CD4-positive, alpha-beta memory T cell (primary cell): ENCODE measurements around the gene PLAC9. TPM values are rescaled to one million over a fixed set of nuclear protein-coding genes. Genes with fewer than 3 reads are reported as not detected.
A peak's percentile ranks its signal among the peaks of the same experiment; 100 is the strongest.

Experiments
- CTCF ChIA-PET: fragments of 350-600 bp; sonication (Branson Sonifier 250); formaldehyde crosslinking; loops from one replicate; lab custom pipeline; 2021; ENCODE audit warnings: inconsistent platforms; ENCODE audit not compliant: partially characterized antibody; lab: Charles Lee
- POLR2A ChIA-PET: fragments of 350-600 bp; sonication (Branson Sonifier 250); formaldehyde crosslinking; loops from one replicate; lab custom pipeline; 2021; ENCODE audit not compliant: partially characterized antibody; lab: Charles Lee
- DNase-seq, 5 donors: peaks; one replicate each; pipeline versions ENCODE4 v3.0.0 to v3.0.0-alpha.2; 2020 to 2022; ENCODE audit warnings: mixed read lengths in 1 of 5
- H3K27ac ChIP-seq: one replicate; pipeline ENCODE4 v1.7.0; 2013; ENCODE audit warnings: low read depth, low read length
- H3K27me3 ChIP-seq: 2 replicates; pipeline ENCODE4 v1.7.0; 2013; ENCODE audit warnings: mild to moderate bottlenecking, low read length, moderate library complexity; ENCODE audit not compliant: insufficient read depth
- H3K36me3 ChIP-seq: 2 replicates; pipeline ENCODE4 v1.7.0; 2013; ENCODE audit warnings: mild to moderate bottlenecking, low read length, moderate library complexity; ENCODE audit not compliant: insufficient read depth
- H3K4me1 ChIP-seq: 2 replicates; pipeline ENCODE4 v1.7.0; 2013; ENCODE audit warnings: mild to moderate bottlenecking, low read length, moderate library complexity; ENCODE audit not compliant: insufficient read depth
- H3K4me3 ChIP-seq, 2 donors: one replicate each; pipeline ENCODE4 v1.7.0; 2013; ENCODE audit warnings: low read length in 2 of 2, mild to moderate bottlenecking in 1 of 2
- H3K9me3 ChIP-seq, 2 donors: one replicate each; pipeline ENCODE4 v1.7.0; 2013; ENCODE audit warnings: low read length in 2 of 2, control low read depth in 1 of 2; ENCODE audit not compliant: control insufficient read depth in 1 of 2
- H3K27ac Mint-ChIP-seq, 7 donors: one replicate each; pipeline ENCODE4 v1.8.0; 2020 to 2021; ENCODE audit warnings: mixed read lengths in 7 of 7, mild to moderate bottlenecking in 6 of 7, inconsistent platforms in 3 of 7, moderate library complexity in 3 of 7
- H3K27me3 Mint-ChIP-seq, 2 donors: one replicate each; pipeline ENCODE4 v1.8.0; 2020 to 2021; ENCODE audit warnings: mixed read lengths in 2 of 2
- H3K36me3 Mint-ChIP-seq, 2 donors: one replicate each; pipeline ENCODE4 v1.8.0; 2020 to 2021; ENCODE audit warnings: mixed read lengths in 2 of 2, inconsistent platforms in 1 of 2, mild to moderate bottlenecking in 1 of 2
- H3K4me1 Mint-ChIP-seq, 4 donors: one replicate each; pipeline ENCODE4 v1.8.0; 2020 to 2021; ENCODE audit warnings: mixed read lengths in 4 of 4, mild to moderate bottlenecking in 1 of 4
- H3K4me3 Mint-ChIP-seq, 8 donors: one replicate each; pipeline ENCODE4 v1.8.0; 2020 to 2021; ENCODE audit warnings: mixed read lengths in 8 of 8, mild to moderate bottlenecking in 7 of 8, moderate library complexity in 6 of 8, inconsistent platforms in 3 of 8
- H3K9me3 Mint-ChIP-seq, 8 donors: one replicate each; pipeline ENCODE4 v1.8.0; 2020 to 2021; ENCODE audit warnings: mixed read lengths in 8 of 8, mild to moderate bottlenecking in 5 of 8, inconsistent platforms in 3 of 8, moderate library complexity in 1 of 8
- intact Hi-C: fragments of 100-400 bp; cut with micrococcal nuclease; formaldehyde crosslinking; loops from one replicate; pipeline ENCODE4 v1.15.1; 2023
- polyA plus RNA-seq, 2 donors: library from polyadenylated mRNA; unstranded; fragments of 300-500 nt; fragmentation: Illumina TruSeq; gene quantifications; one replicate each; pipeline ENCODE4 v1.2.3, GENCODE V29; 2021
- total RNA-seq, 2 experiments: library from RNA; stranded (reverse); gene quantifications; one replicate each; pipeline ENCODE4 v1.2.3, GENCODE V29; 2021

Gene PLAC9
- total and polyA plus RNA-seq, 4 experiments from 2014 or later, result 0.81 TPM; not detected in 3

- no peak overlapping the region for H3K4me3 ChIP-seq
- peaks cover 55% of the 10 kb centered on the region for H3K36me3 ChIP-seq
- intact Hi-C loops, result no loop called here
Observed at GRCh38 chr10:80171248-80171660, 38.7 kb downstream of the PLAC9 start.

DNA sequence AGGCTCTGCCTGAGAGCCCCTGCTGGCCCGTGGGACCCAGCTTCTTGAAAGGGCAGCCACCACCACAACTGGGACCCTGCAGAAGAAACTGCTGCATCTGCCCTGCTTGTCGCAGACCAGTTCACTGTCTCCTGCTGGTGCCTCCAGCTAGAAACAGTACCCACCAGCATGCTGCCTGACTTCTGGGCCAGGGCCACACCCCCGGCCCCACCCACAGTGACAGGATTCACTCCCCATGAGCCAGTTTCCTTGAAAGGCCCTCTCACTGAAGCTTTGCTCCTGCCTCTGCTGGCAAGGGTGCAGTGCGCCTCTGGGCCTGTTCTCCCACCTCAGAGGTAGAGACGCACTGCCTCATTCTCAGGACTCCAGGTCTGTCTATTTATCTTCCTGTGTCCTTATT, 40.4 kb downstream of the PLAC9 start:
- CTCF ChIA-PET, result interaction anchor here (1.7 kb wide), 1 partner anchor 50 kb away, joined by 4 read pairs; no protein-coding TSS in a partner anchor

More at GRCh38 chr10:80171248-80171660, 38.7 kb downstream of the PLAC9 start:
- Histone ChIP-seq H3K27me3 (no peaks in the 10 kb centered on the region), H3K4me1 (peaks cover 11% of the 10 kb centered on the region), H3K27ac (no peak overlapping the region), H3K9me3 (no peaks in the 10 kb centered on the region)
- Mint-ChIP-seq H3K27me3 (no peaks in the 10 kb centered on the region), H3K9me3 (no peaks in the 10 kb centered on the region), H3K4me3 (no peak overlapping the region), H3K36me3 (peaks cover 7 to 52% of the 10 kb centered on the region in 2 donors), H3K4me1 (peaks cover 9 to 28% (median 14%) of the 10 kb centered on the region in 4 donors), H3K27ac (peak overlapping the region in 5 of 7 donors; percentile 48 to 82 (median 48))
- DNase-seq, result no peak
- POLR2A ChIA-PET, result interaction anchor here (2.0 kb wide), 1 partner anchor 33 kb away, joined by 5 read pairs; no protein-coding TSS in a partner anchor
- CTCF ChIA-PET, result interaction anchor here (1.0 to 1.7 kb wide), 3 partner anchors 27 to 51 kb away, joined by 3 to 6 read pairs (median 4); no protein-coding TSS in a partner anchor

GRCh38 chr10:80173466-80173865, 40.9 kb downstream of the PLAC9 start:
- H3K4me1 Mint-ChIP-seq, result peaks cover 19 to 50% (median 32%) of the 10 kb centered on the region in 4 donors
- H3K36me3 ChIP-seq, result peaks cover 41% of the 10 kb centered on the region
- H3K9me3 ChIP-seq, result no peaks in the 10 kb centered on the region
- H3K4me1 ChIP-seq, result peaks cover 26% of the 10 kb centered on the region
- no peaks in the 10 kb centered on the region for H3K9me3 Mint-ChIP-seq
- H3K27me3 ChIP-seq, result no peaks in the 10 kb centered on the region
- no peak overlapping the region for H3K27ac ChIP-seq
- H3K4me3 Mint-ChIP-seq, result no peak overlapping the region
- no peaks in the 10 kb centered on the region for H3K27me3 Mint-ChIP-seq
- DNase-seq, result no peak
- peak overlapping the region in 1 of 7 donors; percentile 85 for H3K27ac Mint-ChIP-seq
- peaks cover 10 to 46% of the 10 kb centered on the region in 2 donors for H3K36me3 Mint-ChIP-seq
- no peak overlapping the region for H3K4me3 ChIP-seq
- CTCF ChIA-PET, result no interaction called here
- intact Hi-C loops, result no loop called here
- POLR2A ChIA-PET, result no interaction called here

More for the DNA sequence above, 40.4 kb downstream of the PLAC9 start:
- H3K4me1 Mint-ChIP-seq, result peaks cover 16 to 44% (median 26%) of the 10 kb centered on the region in 4 donors
- H3K4me3 ChIP-seq, result no peak overlapping the region
- H3K36me3 ChIP-seq, result peaks cover 46% of the 10 kb centered on the region
- H3K4me3 Mint-ChIP-seq, result no peak overlapping the region
- no peak overlapping the region for H3K27ac ChIP-seq
- no peaks in the 10 kb centered on the region for H3K27me3 Mint-ChIP-seq
- H3K27ac Mint-ChIP-seq, result peak overlapping the region in 3 of 7 donors; percentile 22 to 85 (median 24)
- H3K27me3 ChIP-seq, result no peaks in the 10 kb centered on the region
- DNase-seq, result no peak
- H3K9me3 ChIP-seq, result no peaks in the 10 kb centered on the region
- intact Hi-C loops, result no loop called here
- H3K36me3 Mint-ChIP-seq, result peaks cover 10 to 51% of the 10 kb centered on the region in 2 donors
- POLR2A ChIA-PET, result interaction anchor here (1.1 to 2.0 kb wide), 2 partner anchors 29 to 31 kb away, joined by 4 to 5 read pairs; no protein-coding TSS in a partner anchor
- no peaks in the 10 kb centered on the region for H3K9me3 Mint-ChIP-seq
- peaks cover 22% of the 10 kb centered on the region for H3K4me1 ChIP-seq

DNA sequence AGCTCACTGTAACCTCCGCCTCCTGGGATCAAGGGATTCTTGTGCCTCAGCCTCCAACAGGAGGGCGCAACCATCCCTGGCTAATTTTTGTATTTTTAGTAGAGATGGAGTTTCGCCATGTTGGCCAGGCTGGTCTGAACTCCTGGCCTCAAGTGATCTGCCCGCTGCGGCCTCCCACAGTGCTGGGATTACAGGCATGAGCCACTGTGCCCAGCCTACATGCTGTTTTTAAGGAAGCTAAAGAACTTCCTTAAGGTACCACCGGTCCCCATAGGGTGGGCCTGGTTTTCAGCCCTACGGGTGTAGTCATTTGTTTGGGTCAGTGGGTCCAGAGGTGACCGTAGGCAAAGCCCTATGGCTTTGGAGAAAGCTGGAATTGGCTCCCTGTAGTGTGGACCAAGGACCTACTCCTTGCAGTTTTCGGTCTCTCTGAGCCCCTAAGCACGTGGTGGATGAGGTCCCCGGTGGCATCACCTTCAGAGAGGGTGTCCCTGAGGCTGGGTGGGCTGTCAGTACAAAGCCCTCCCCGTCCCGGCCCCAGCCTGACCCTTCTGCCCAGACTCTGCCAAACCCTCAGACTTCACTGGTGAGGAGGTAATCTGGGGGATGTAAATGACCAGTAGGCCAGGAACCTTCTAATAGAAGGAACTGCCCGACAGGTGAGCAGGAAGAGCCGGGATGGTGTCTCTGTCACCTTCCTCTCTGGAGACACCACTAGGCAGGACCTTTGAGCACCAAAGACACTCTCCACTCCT, 42.3 kb downstream of the PLAC9 start:
- Histone ChIP-seq H3K27ac (no peak overlapping the region), H3K27me3 (no peaks in the 10 kb centered on the region), H3K4me3 (no peak overlapping the region), H3K9me3 (no peaks in the 10 kb centered on the region), H3K4me1 (peaks cover 40% of the 10 kb centered on the region), H3K36me3 (peaks cover 34% of the 10 kb centered on the region)
- peaks cover 7 to 49% of the 10 kb centered on the region in 2 donors for H3K36me3 Mint-ChIP-seq
- intact Hi-C loops, result no loop called here
- CTCF ChIA-PET, result no interaction called here
- H3K4me1 Mint-ChIP-seq, result peaks cover 27 to 58% (median 38%) of the 10 kb centered on the region in 4 donors
- no peak for DNase-seq
- H3K4me3 Mint-ChIP-seq, result no peak overlapping the region
- POLR2A ChIA-PET, result interaction anchor here (1.6 to 3.9 kb wide), 2 partner anchors 9 to 13 kb away, joined by 5 to 19 read pairs; no protein-coding TSS in a partner anchor
- no peaks in the 10 kb centered on the region for H3K27me3 Mint-ChIP-seq
- no peaks in the 10 kb centered on the region for H3K9me3 Mint-ChIP-seq
- peak overlapping the region in 5 of 7 donors; percentile 8 to 62 (median 24) for H3K27ac Mint-ChIP-seq

- intact Hi-C loops, result no loop called here
- peak overlapping the region in 1 of 8 donors; percentile 29 for H3K4me3 Mint-ChIP-seq
Observed at GRCh38 chr10:80176526-80176925, 44.0 kb downstream of the PLAC9 start.

DNA sequence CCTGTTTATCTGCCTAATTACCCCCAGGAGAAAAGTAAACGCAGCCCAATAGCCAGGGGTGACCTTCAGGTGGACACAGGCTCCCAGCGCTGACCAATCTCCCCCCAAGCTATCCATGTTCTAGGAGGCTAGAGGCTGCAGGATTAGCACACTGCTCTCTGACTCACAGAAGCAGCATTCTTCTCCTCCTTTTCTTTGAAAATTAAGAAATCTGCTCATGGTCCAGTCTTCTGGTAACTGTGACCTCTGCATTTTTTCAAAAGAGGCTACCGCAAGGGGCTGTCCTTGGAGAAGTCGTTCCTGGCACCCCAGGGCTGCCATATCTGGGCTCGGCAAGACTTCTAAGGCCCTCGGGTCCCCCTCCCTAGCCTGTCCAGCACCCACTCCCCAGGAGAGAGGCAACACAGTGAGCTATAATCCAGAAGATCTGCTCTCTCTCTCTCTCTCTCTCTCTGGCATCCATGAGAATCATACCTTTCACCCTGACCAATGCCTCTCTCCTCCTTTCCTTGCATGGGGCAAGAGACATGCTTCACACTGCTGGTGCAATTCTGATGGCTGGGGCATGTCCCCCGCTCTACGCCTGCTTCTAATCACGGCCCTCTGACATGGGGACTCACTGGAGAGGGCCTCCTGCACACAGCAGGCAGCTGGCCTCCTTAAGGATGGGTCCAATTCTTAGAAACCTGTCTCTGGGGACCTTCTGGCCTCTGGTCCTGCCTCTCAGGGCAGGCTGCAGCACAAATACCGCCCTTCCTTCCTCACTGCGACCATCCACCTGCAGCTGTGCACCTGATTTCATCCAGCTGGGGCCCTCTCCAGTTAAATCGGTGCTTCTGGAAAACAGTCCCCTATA, 45.5 kb downstream of the PLAC9 start:
- Mint-ChIP-seq H3K4me1 (peaks cover 35 to 77% (median 54%) of the 10 kb centered on the region in 4 donors), H3K9me3 (no peaks in the 10 kb centered on the region), H3K27me3 (no peaks in the 10 kb centered on the region), H3K27ac (peak overlapping the region; percentile 1 to 68 (median 48)), H3K4me3 (peak overlapping the region in 1 of 8 donors; percentile 55), H3K36me3 (peaks cover 4 to 39% of the 10 kb centered on the region in 2 donors)
- ChIA-PET CTCF (interaction anchor here (0.9 to 2.3 kb wide), 4 partner anchors 24 to 44 kb away, joined by 3 to 8 read pairs (median 3); no protein-coding TSS in a partner anchor), POLR2A (interaction anchor here (1.1 to 3.9 kb wide), 3 partner anchors 10 to 26 kb away, joined by 5 to 19 read pairs (median 6); no protein-coding TSS in a partner anchor)
- Histone ChIP-seq H3K27me3 (no peaks in the 10 kb centered on the region), H3K4me3 (no peak overlapping the region), H3K27ac (no peak overlapping the region), H3K36me3 (peaks cover 15% of the 10 kb centered on the region), H3K9me3 (no peaks in the 10 kb centered on the region), H3K4me1 (peaks cover 60% of the 10 kb centered on the region)
- DNase-seq, result no peak
- intact Hi-C loops, result no loop called here

More at GRCh38 chr10:80176526-80176925, 44.0 kb downstream of the PLAC9 start:
- ChIA-PET POLR2A (interaction anchor here (0.8 to 3.9 kb wide), 4 partner anchors 11 to 32 kb away, joined by 3 to 19 read pairs (median 6); no protein-coding TSS in a partner anchor), CTCF (interaction anchor here (1.1 to 1.8 kb wide), 5 partner anchors 11 to 46 kb away, joined by 3 to 7 read pairs (median 5); no protein-coding TSS in a partner anchor)
- no peak for DNase-seq
- H3K27me3 ChIP-seq, result no peaks in the 10 kb centered on the region
- peaks cover 28 to 64% (median 42%) of the 10 kb centered on the region in 4 donors for H3K4me1 Mint-ChIP-seq
- H3K27me3 Mint-ChIP-seq, result no peaks in the 10 kb centered on the region
- H3K36me3 Mint-ChIP-seq, result peaks cover 4 to 41% of the 10 kb centered on the region in 2 donors
- peak overlapping the region in 2 of 7 donors; percentile 22 to 35 for H3K27ac Mint-ChIP-seq
- no peaks in the 10 kb centered on the region for H3K9me3 Mint-ChIP-seq
- H3K27ac ChIP-seq, result no peak overlapping the region
- H3K36me3 ChIP-seq, result peaks cover 28% of the 10 kb centered on the region
- H3K4me1 ChIP-seq, result peaks cover 54% of the 10 kb centered on the region
- H3K4me3 ChIP-seq, result no peak overlapping the region
- H3K9me3 ChIP-seq, result no peaks in the 10 kb centered on the region
